Subcutaneous abdominal adipose tissue (tissue), 5 donors: ENCODE measurements around the gene CEP135.

Experiments
- H3K27ac ChIP-seq: one replicate; pipeline ENCODE4 v1.7.0; 2013; ENCODE audit warnings: low read depth, mild to moderate bottlenecking, inconsistent platforms, low read length, moderate library complexity
- H3K27me3 ChIP-seq, 5 donors: one replicate each; pipeline ENCODE4 v1.7.0; 2013; ENCODE audit warnings: low read length in 5 of 5, inconsistent platforms in 1 of 5; ENCODE audit not compliant: control insufficient read depth in 5 of 5, insufficient read depth in 4 of 5
- H3K36me3 ChIP-seq, 5 donors: one replicate each; pipeline ENCODE4 v1.7.0; 2013; ENCODE audit warnings: low read length in 5 of 5; ENCODE audit not compliant: control insufficient read depth in 5 of 5, insufficient read depth in 5 of 5
- H3K4me1 ChIP-seq, 5 donors: one replicate each; pipeline ENCODE4 v1.7.0; 2013; ENCODE audit warnings: low read length in 5 of 5, mild to moderate bottlenecking in 3 of 5, moderate library complexity in 1 of 5; ENCODE audit not compliant: control insufficient read depth in 5 of 5, insufficient read depth in 5 of 5
- H3K4me3 ChIP-seq, 5 donors: one replicate each; pipeline ENCODE4 v1.7.0; 2013; ENCODE audit warnings: low read length in 5 of 5, low read depth in 1 of 5
- H3K9ac ChIP-seq, 5 donors: one replicate each; pipeline ENCODE4 v1.7.0; 2013; ENCODE audit warnings: low read length in 5 of 5, mild to moderate bottlenecking in 4 of 5, moderate library complexity in 3 of 5
- H3K9me3 ChIP-seq, 5 donors: one replicate each; pipeline ENCODE4 v1.7.0; 2013; ENCODE audit warnings: low read length in 5 of 5; ENCODE audit not compliant: control insufficient read depth in 5 of 5
- donor health status: healthy.
- donor health status: healthy.
- donor health status: healthy.
- donor health status: healthy.
- donor health status: healthy.

The CEP135 gene

DNA sequence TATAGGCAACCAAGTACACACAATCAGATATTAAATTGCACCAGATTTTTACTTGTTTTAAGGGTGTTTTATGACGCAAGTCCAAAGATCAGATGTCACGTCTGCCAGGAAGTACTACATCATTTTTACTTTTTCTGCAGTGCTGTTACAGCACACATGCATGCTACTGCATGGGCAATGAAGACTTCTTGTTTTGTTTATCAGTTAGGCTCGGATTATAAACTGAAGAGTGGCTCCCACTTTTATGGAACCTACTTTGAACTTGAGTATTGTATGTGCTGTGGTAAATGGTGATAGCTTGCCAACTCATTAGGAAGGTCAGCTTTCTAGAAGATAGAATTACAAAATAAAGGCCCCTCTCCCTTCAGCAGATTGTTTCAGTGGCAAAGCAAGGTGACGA lies 131.6 kb downstream of the CEP135 start:
- Histone ChIP-seq H3K9me3 (peaks cover 0 to 4% (median 0%) of the 10 kb centered on the region in 5 donors), H3K4me1 (peaks cover 0 to 3% (median 0%) of the 10 kb centered on the region in 5 donors)

DNA sequence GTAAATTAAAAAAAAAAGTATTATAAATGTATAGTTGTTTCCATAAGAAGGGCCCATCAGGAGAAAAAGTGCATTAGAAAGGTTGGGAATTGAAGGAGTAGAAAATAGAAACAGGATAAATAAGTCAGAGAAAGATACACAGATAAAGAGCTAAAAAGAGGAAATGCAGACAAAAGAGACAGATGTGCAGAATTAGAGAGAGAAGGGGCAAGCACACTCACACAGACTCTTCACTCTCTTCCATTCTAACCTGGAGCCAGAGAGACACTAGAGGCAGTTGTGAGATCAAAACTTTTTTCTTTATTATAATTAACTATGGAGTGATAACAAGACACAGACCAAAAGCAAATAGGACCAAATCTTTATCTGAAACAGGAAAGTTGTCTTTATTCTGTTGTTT lies 134.1 kb downstream of the CEP135 start:
- Histone ChIP-seq H3K9ac (no peak overlapping the region), H3K9me3 (no peaks in the 10 kb centered on the region), H3K36me3 (no peaks in the 10 kb centered on the region), H3K4me3 (no peak overlapping the region), H3K27ac (no peak overlapping the region), H3K27me3 (no peaks in the 10 kb centered on the region), H3K4me1 (peaks cover 0 to 8% (median 4%) of the 10 kb centered on the region in 5 donors)

More for the DNA sequence above, 131.6 kb downstream of the CEP135 start:
- H3K27me3 ChIP-seq, result no peaks in the 10 kb centered on the region
- no peak overlapping the region for H3K27ac ChIP-seq
- H3K9ac ChIP-seq, result no peak overlapping the region
- no peak overlapping the region for H3K4me3 ChIP-seq
- H3K36me3 ChIP-seq, result no peaks in the 10 kb centered on the region
